ENCODE results near the gene WDR82. TPM values are rescaled to one million over a fixed set of nuclear protein-coding genes. Genes with fewer than 3 reads are reported as not detected.

WDR82 gene
- total and polyA plus RNA-seq, 9 of the 15 experiments (the other 6 are each of a cell fraction or from before 2014, with no cell fraction given), result 6.4 to 62.9 (median 37.1) TPM

DNA sequence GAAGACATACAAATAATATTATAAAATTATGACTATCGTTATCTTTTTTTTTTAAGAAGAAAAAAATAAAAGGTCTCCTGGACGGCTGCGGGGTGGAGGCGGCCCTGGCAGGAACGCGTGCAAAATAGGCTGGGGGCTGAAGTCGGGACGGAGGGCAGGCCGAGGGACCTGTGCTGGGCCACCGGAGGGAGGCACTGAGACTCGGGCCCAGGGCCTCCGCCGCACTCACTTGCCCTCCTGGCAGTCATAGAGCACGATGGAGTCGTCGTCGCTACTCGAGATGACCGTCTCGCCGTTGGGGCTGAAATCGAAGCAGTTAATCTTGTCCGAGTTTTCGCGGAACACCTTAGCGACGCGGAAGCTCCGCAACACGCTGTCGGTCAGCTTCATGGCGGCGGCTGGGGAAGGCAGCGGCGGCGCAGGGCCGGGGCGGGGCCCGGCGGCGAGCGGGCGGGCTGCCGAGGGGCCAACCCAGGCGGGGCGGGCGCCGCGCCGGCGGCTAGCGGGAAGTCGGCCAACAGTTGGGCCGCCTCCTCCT, 408 bp downstream of the WDR82 start (continued):
- TF ChIP-seq MYC (IDR thresholded peaks at IDR 0.05; ENCODE audit: low read depth, low read length) (peak; percentile 35; the same call in 1 of the 2 replicates), MYC (CRISPR knock-in tag; IDR thresholded peaks at IDR 0.05; ENCODE audit: borderline replicate concordance, low read depth) (no peak), KDM1A (IDR thresholded peaks at IDR 0.05) (no peak), PHB (CRISPR knock-in tag; IDR thresholded peaks at IDR 0.05) (no peak), SIN3B (IDR thresholded peaks at IDR 0.05; ENCODE audit: low read depth) (0 out of 2 replicates have a peak, but pooled peaks have one; percentile 28), BRD4 (IDR thresholded peaks at IDR 0.05) (no peak), ZNF324 (CRISPR knock-in tag; IDR thresholded peaks at IDR 0.05) (no peak), ADNP (tag; IDR thresholded peaks at IDR 0.05) (no peak), TAF9B (IDR thresholded peaks at IDR 0.05; ENCODE audit: partially characterized antibody) (no peak), TCF7L2 (IDR thresholded peaks at IDR 0.05; ENCODE audit: low read depth, low read length) (no peak), GTF2A2 (tag; IDR thresholded peaks at IDR 0.05) (no peak), MYBL2 (IDR thresholded peaks at IDR 0.05; ENCODE audit: low read depth) (no peak), MYBL2 (CRISPR knock-in tag; IDR thresholded peaks at IDR 0.05; ENCODE audit: borderline replicate concordance) (no peak), SMARCC2 (IDR thresholded peaks at IDR 0.05; ENCODE audit: low read depth) (no peak), RAD51 (IDR thresholded peaks at IDR 0.05; ENCODE audit: borderline replicate concordance, low read depth) (no peak)
- TF ChIP-seq, protein P1, sequence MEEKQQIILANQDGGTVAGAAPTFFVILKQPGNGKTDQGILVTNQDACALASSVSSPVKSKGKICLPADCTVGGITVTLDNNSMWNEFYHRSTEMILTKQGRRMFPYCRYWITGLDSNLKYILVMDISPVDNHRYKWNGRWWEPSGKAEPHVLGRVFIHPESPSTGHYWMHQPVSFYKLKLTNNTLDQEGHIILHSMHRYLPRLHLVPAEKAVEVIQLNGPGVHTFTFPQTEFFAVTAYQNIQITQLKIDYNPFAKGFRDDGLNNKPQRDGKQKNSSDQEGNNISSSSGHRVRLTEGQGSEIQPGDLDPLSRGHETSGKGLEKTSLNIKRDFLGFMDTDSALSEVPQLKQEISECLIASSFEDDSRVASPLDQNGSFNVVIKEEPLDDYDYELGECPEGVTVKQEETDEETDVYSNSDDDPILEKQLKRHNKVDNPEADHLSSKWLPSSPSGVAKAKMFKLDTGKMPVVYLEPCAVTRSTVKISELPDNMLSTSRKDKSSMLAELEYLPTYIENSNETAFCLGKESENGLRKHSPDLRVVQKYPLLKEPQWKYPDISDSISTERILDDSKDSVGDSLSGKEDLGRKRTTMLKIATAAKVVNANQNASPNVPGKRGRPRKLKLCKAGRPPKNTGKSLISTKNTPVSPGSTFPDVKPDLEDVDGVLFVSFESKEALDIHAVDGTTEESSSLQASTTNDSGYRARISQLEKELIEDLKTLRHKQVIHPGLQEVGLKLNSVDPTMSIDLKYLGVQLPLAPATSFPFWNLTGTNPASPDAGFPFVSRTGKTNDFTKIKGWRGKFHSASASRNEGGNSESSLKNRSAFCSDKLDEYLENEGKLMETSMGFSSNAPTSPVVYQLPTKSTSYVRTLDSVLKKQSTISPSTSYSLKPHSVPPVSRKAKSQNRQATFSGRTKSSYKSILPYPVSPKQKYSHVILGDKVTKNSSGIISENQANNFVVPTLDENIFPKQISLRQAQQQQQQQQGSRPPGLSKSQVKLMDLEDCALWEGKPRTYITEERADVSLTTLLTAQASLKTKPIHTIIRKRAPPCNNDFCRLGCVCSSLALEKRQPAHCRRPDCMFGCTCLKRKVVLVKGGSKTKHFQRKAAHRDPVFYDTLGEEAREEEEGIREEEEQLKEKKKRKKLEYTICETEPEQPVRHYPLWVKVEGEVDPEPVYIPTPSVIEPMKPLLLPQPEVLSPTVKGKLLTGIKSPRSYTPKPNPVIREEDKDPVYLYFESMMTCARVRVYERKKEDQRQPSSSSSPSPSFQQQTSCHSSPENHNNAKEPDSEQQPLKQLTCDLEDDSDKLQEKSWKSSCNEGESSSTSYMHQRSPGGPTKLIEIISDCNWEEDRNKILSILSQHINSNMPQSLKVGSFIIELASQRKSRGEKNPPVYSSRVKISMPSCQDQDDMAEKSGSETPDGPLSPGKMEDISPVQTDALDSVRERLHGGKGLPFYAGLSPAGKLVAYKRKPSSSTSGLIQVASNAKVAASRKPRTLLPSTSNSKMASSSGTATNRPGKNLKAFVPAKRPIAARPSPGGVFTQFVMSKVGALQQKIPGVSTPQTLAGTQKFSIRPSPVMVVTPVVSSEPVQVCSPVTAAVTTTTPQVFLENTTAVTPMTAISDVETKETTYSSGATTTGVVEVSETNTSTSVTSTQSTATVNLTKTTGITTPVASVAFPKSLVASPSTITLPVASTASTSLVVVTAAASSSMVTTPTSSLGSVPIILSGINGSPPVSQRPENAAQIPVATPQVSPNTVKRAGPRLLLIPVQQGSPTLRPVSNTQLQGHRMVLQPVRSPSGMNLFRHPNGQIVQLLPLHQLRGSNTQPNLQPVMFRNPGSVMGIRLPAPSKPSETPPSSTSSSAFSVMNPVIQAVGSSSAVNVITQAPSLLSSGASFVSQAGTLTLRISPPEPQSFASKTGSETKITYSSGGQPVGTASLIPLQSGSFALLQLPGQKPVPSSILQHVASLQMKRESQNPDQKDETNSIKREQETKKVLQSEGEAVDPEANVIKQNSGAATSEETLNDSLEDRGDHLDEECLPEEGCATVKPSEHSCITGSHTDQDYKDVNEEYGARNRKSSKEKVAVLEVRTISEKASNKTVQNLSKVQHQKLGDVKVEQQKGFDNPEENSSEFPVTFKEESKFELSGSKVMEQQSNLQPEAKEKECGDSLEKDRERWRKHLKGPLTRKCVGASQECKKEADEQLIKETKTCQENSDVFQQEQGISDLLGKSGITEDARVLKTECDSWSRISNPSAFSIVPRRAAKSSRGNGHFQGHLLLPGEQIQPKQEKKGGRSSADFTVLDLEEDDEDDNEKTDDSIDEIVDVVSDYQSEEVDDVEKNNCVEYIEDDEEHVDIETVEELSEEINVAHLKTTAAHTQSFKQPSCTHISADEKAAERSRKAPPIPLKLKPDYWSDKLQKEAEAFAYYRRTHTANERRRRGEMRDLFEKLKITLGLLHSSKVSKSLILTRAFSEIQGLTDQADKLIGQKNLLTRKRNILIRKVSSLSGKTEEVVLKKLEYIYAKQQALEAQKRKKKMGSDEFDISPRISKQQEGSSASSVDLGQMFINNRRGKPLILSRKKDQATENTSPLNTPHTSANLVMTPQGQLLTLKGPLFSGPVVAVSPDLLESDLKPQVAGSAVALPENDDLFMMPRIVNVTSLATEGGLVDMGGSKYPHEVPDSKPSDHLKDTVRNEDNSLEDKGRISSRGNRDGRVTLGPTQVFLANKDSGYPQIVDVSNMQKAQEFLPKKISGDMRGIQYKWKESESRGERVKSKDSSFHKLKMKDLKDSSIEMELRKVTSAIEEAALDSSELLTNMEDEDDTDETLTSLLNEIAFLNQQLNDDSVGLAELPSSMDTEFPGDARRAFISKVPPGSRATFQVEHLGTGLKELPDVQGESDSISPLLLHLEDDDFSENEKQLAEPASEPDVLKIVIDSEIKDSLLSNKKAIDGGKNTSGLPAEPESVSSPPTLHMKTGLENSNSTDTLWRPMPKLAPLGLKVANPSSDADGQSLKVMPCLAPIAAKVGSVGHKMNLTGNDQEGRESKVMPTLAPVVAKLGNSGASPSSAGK (IDR thresholded peaks at IDR 0.05), result 0 out of 2 replicates have a peak, but pooled peaks have one; percentile 23
- TF ChIP-seq, protein P2, sequence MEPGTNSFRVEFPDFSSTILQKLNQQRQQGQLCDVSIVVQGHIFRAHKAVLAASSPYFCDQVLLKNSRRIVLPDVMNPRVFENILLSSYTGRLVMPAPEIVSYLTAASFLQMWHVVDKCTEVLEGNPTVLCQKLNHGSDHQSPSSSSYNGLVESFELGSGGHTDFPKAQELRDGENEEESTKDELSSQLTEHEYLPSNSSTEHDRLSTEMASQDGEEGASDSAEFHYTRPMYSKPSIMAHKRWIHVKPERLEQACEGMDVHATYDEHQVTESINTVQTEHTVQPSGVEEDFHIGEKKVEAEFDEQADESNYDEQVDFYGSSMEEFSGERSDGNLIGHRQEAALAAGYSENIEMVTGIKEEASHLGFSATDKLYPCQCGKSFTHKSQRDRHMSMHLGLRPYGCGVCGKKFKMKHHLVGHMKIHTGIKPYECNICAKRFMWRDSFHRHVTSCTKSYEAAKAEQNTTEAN (CRISPR knock-in tag; IDR thresholded peaks at IDR 0.05), result 0 out of 2 replicates have a peak, but pooled peaks have one; percentile 32
